K562 (cell line): ENCODE results near the gene NHS. TPM values are rescaled to one million over a fixed set of nuclear protein-coding genes. Genes with fewer than 3 reads are reported as not detected.

Source experiments
- ATAC-seq: fragments of 200-7000 bp; cut with Tn5 transposase; 3 replicates; pipeline ENCODE4 v1.9.1; 2020; ENCODE audit warnings: moderate library complexity
- BruUV-seq: library from RNA; stranded (reverse); fragments of 400-500 nt; replicated peaks from 2 replicates; lab custom pipeline; 2021; lab: Mats Ljungman, UMichigan
- CTCF ChIA-PET: fragments of 300-600 bp; formaldehyde crosslinking; extraction: SDS; loops from one replicate; lab custom pipeline; 2021; ENCODE audit warnings: low intra/inter-chr PET ratio; lab: Yijun Ruan, JAX
- POLR2A ChIA-PET: fragments of 300-600, 350-650 bp; sonication (Branson Sonifier 250); formaldehyde crosslinking; extraction: SDS; loops from one replicate; lab custom pipeline; 2021; ENCODE audit warnings: antibody characterized with exemption, inconsistent platforms; lab: Yijun Ruan, JAX
- DNase-seq, 4 experiments: peaks; one replicate each; pipeline versions ENCODE4 v3.0.0 to v3.0.0-alpha.2; 2011 to 2018; ENCODE audit warnings: low spot score in 3 of 4, mixed read lengths in 3 of 4; ENCODE audit errors: extremely low read depth in 1 of 4
- FAIRE-seq: peaks from 2 replicates; lab custom pipeline; 2011; peaks lifted over from hg19 to GRCh38; lab: Jason Lieb, UNC
- H2AFZ ChIP-seq: 2 replicates; pipeline ENCODE4 v1.6.0; 2011; ENCODE audit warnings: low read depth, low read length, control low read depth, inconsistent platforms
- H3K27ac ChIP-seq: fragments of 200-600 bp; 3 replicates; pipeline ENCODE4 v1.8.0; 2011; ENCODE audit warnings: low read depth, mild to moderate bottlenecking, control low read depth, inconsistent platforms, low read length, moderate library complexity, mixed read lengths; ENCODE audit errors: extremely low read depth
- H3K27me3 ChIP-seq, 2 experiments: fragments of 300-600 bp in 1 of 2; 2 replicates in 1 of 2; 3 replicates in 1 of 2; pipeline versions ENCODE4 v1.6.0 to v1.8.0; 2011; ENCODE audit warnings: inconsistent platforms in 2 of 2, low read length in 2 of 2, mild to moderate bottlenecking in 1 of 2, mixed read lengths in 1 of 2, moderate library complexity in 1 of 2; ENCODE audit not compliant: control insufficient read depth in 2 of 2, insufficient read depth in 2 of 2
- H3K36me3 ChIP-seq: fragments of 300-600 bp; 3 replicates; pipeline ENCODE4 v1.8.0; 2011; ENCODE audit warnings: mild to moderate bottlenecking, low read length, inconsistent platforms; ENCODE audit not compliant: control insufficient read depth, insufficient read depth
- H3K4me1 ChIP-seq, 2 experiments: fragments of 200-600 bp in 1 of 2; replicated peaks in 1 of 2; 2 replicates in 1 of 2; 3 replicates in 1 of 2; pipeline versions ENCODE4 v1.5.1 to v1.8.0; 2011; ENCODE audit warnings: inconsistent platforms in 2 of 2, low read length in 2 of 2, mild to moderate bottlenecking in 1 of 2, mixed read lengths in 1 of 2, moderate library complexity in 1 of 2; ENCODE audit not compliant: control insufficient read depth in 2 of 2, insufficient read depth in 2 of 2
- H3K4me2 ChIP-seq: 2 replicates; pipeline ENCODE4 v1.6.1; 2011; ENCODE audit warnings: low read length, control low read depth, inconsistent platforms, mixed read lengths; ENCODE audit not compliant: insufficient read depth
- H3K4me3 ChIP-seq: fragments of 200-600 bp; sonication (generic), shearing (Covaris generic); 2 replicates; pipeline ENCODE4 v1.5.1; 2016; ENCODE audit warnings: control low read depth, inconsistent platforms
- H3K79me2 ChIP-seq: fragments of 200-600 bp; 3 replicates; pipeline ENCODE4 v1.8.0; 2011; ENCODE audit warnings: low read length, inconsistent platforms; ENCODE audit not compliant: control insufficient read depth, insufficient read depth
- H3K9ac ChIP-seq, 2 experiments: 2 replicates each; pipeline versions ENCODE4 v1.6.0 to v1.6.1; 2011; ENCODE audit warnings: low read depth in 2 of 2, low read length in 2 of 2, control low read depth in 1 of 2, inconsistent platforms in 1 of 2, mild to moderate bottlenecking in 1 of 2, mixed read lengths in 1 of 2; ENCODE audit not compliant: insufficient read depth in 1 of 2
- H3K9me1 ChIP-seq: one replicate; pipeline ENCODE4 v1.6.0; 2011; ENCODE audit warnings: inconsistent platforms, mild to moderate bottlenecking, low read length, moderate library complexity; ENCODE audit not compliant: control insufficient read depth, insufficient read depth
- H3K9me3 ChIP-seq: replicated peaks from 2 replicates; pipeline ENCODE4 v1.5.1; 2011; ENCODE audit warnings: low read depth, low read length, inconsistent platforms; ENCODE audit not compliant: control insufficient read depth, insufficient read depth
- H4K20me1 ChIP-seq: replicated peaks from 2 replicates; pipeline ENCODE4 v1.6.1; 2011; ENCODE audit warnings: low read length, inconsistent platforms, mixed read lengths; ENCODE audit not compliant: control insufficient read depth, insufficient read depth
- GTF3C2 ChIP-seq: IDR thresholded peaks from 3 replicates; pipeline ENCODE4 v1.6.1; 2011; ENCODE audit warnings: borderline replicate concordance, mild to moderate bottlenecking, moderate library complexity; ENCODE audit not compliant: insufficient read length; ENCODE audit errors: extremely low read depth
- KDM4B ChIP-seq, 2 experiments: fragments of 450-650 bp in 1 of 2; sonication (generic) in 1 of 2; IDR thresholded peaks; 2 replicates each; pipeline ENCODE4 v1.6.1; 2016 to 2017; ENCODE audit warnings: borderline replicate concordance in 2 of 2, antibody characterized with exemption in 1 of 2, low read depth in 1 of 2, mild to moderate bottlenecking in 1 of 2
- NELFE ChIP-seq: IDR thresholded peaks from 2 replicates; pipeline ENCODE4 v1.6.1; 2011; ENCODE audit warnings: mild to moderate bottlenecking; ENCODE audit not compliant: insufficient read depth, insufficient read length
- NFIC ChIP-seq: fragments of 450-650 bp; IDR thresholded peaks from 2 replicates; pipeline ENCODE4 v1.6.1; 2017; ENCODE audit warnings: mild to moderate bottlenecking, inconsistent platforms
- SMAD2 ChIP-seq: fragments of 150-350 bp; IDR thresholded peaks from 2 replicates; pipeline ENCODE4 v1.6.1; 2014; ENCODE audit warnings: low read depth, mild to moderate bottlenecking, low read length
- SREBF1 ChIP-seq: fragments of 150-350 bp; IDR thresholded peaks from 2 replicates; pipeline ENCODE4 v1.6.1; 2014; ENCODE audit warnings: antibody characterized with exemption, low read depth, low read length, borderline replicate concordance
- ZNF830 ChIP-seq: fragments of 250-450 bp; sonication (Bioruptor Pico); IDR thresholded peaks from 2 replicates; pipeline ENCODE4 v1.5.0; 2021; ENCODE audit warnings: mild to moderate bottlenecking
- WGBS: fragments of 100-300 bp; shearing (Covaris generic); methylation state at CpG from one replicate; pipeline ENCODE4 v1.1.6; 2016; ENCODE audit warnings: low coverage, mixed read lengths; ENCODE audit not compliant: insufficient coverage; ENCODE audit errors: missing lambda C conversion rate; 5-methylcytosine and 5-hydroxymethylcytosine counted together
- in situ Hi-C: fragments of 300-500 bp; cut with MboI; formaldehyde crosslinking; loops from 4 replicates; pipeline ENCODE4 v1.15.0; 2018; ENCODE audit warnings: inconsistent platforms, mixed read lengths
- intact Hi-C: fragments of 100-400 bp; cut with micrococcal nuclease; formaldehyde crosslinking; loops from 2 replicates; pipeline ENCODE4 v1.14.2; 2022
- polyA plus RNA-seq, 8 experiments: library from polyadenylated mRNA; depleted of rRNA in 4 of 8; stranded (reverse) in 5 of 8; unstranded in 3 of 8; fragments of >200 nt; fragmentation: Nextera tagmentation in 2 of 8; fragmentation: Illumina TruSeq in 1 of 8; extraction: Ambion mirVana in 2 of 8; extraction: Trizol in 1 of 8; gene quantifications; 2 replicates each; pipeline versions ENCODE4 v1.2.1 to v1.2.3, GENCODE V29; 2011 to 2014; ENCODE audit warnings: inconsistent platforms in 1 of 8, missing spikeins in 1 of 8
- total RNA-seq, 7 experiments: library from RNA; depleted of rRNA in 6 of 7; stranded (reverse); fragments of >200 nt in 6 of 7; fragmentation: Illumina TruSeq in 2 of 7; extraction: Trizol in 2 of 7; gene quantifications; 2 replicates each; pipeline versions ENCODE4 v1.2.1 to v1.2.3, GENCODE V29; 2011 to 2021; ENCODE audit warnings: low replicate concordance in 1 of 7

NHS gene
- total and polyA plus RNA-seq, 9 of the 15 experiments (the other 6 are each of a cell fraction or from before 2014, with no cell fraction given), result 0.02 TPM; not detected in 8

GRCh38 chrX:17488036-17488435, 113.0 kb downstream of the NHS start:
- 3% methylated on average over 4 of the region's 8 CpGs for WGBS

More at GRCh38 chrX:17488036-17488435, 113.0 kb downstream of the NHS start:
- Histone ChIP-seq H3K27ac (no peak overlapping the region), H3K4me1 (no peaks in the 10 kb centered on the region), H3K9me1 (no peaks in the 10 kb centered on the region), H3K9me3 (no peaks in the 10 kb centered on the region), H4K20me1 (no peaks in the 10 kb centered on the region), H3K9ac (no peak overlapping the region), H3K4me2 (no peak overlapping the region), H2AFZ (no peak overlapping the region), H3K79me2 (no peaks in the 10 kb centered on the region), H3K27me3 (no peaks in the 10 kb centered on the region), H3K4me3 (no peak overlapping the region), H3K36me3 (no peaks in the 10 kb centered on the region)
- no peak for DNase-seq
- intact Hi-C loops (no loop called here), in situ Hi-C loops (no loop called here)
- ATAC-seq, result no peak
- CTCF ChIA-PET, result no interaction called here
- POLR2A ChIA-PET, result no interaction called here
- no peak for FAIRE-seq
- BruUV-seq, result no TSS peak
- TF ChIP-seq NELFE, result no peak
- 0 out of 2 replicates have a peak, but pooled peaks have one; percentile 6 for TF ChIP-seq NFIC
- no peak for TF ChIP-seq SMAD2
- no peak for TF ChIP-seq KDM4B (IDR thresholded peaks at IDR 0.05; ENCODE audit: borderline replicate concordance in 2 of 2, low read depth in 1 of 2)
- TF ChIP-seq GTF3C2, result no peak
- TF ChIP-seq ZNF830 (CRISPR knock-in tag), result no peak
- no peak for TF ChIP-seq SREBF1
